HG02870 (cell line): ENCODE results near the gene UTP14A.

ENCODE experiments used
- ATAC-seq: cut with Tn5 transposase; IDR thresholded peaks from one replicate; pipeline ENCODE4 v1.9.1; 2021; ENCODE audit warnings: mild to moderate bottlenecking, moderate library complexity; ENCODE audit not compliant: unreplicated experiment

Gene UTP14A

GRCh38 chrX:129945131-129945530, 39.2 kb downstream of the UTP14A start:
- ATAC-seq: no peak

GRCh38 chrX:129953334-129953648, 47.3 kb downstream of the UTP14A start:
- ATAC-seq: no peak

- no peak for ATAC-seq
Measured at GRCh38 chrX:129953881-129954280, 47.9 kb downstream of the UTP14A start.

GRCh38 chrX:129954804-129955203, 48.8 kb downstream of the UTP14A start:
- no peak for ATAC-seq

GRCh38 chrX:129955682-129956081, 49.7 kb downstream of the UTP14A start:
- no peak for ATAC-seq

GRCh38 chrX:129956145-129956544, 50.2 kb downstream of the UTP14A start:
- ATAC-seq: no peak

- ATAC-seq: no peak
Measured at GRCh38 chrX:129956765-129957164, 50.8 kb downstream of the UTP14A start.

GRCh38 chrX:129957241-129958082, 51.5 kb downstream of the UTP14A start:
- peak; percentile 58 for ATAC-seq

GRCh38 chrX:129958083-129958465, 52.1 kb downstream of the UTP14A start:
- no peak for ATAC-seq

- no peak for ATAC-seq
Measured at GRCh38 chrX:129958814-129959492, 53.0 kb downstream of the UTP14A start.

- no peak for ATAC-seq
Measured at GRCh38 chrX:129959493-129959832, 53.5 kb downstream of the UTP14A start.

- ATAC-seq: peak; percentile 88
Measured at GRCh38 chrX:129961180-129962083, 55.5 kb downstream of the UTP14A start.

GRCh38 chrX:129963729-129964128, 57.8 kb downstream of the UTP14A start:
- ATAC-seq: no peak

GRCh38 chrX:129965166-129965565, 59.2 kb downstream of the UTP14A start:
- no peak for ATAC-seq

- no peak for ATAC-seq
Measured at GRCh38 chrX:129968968-129969367, 63.0 kb downstream of the UTP14A start.

GRCh38 chrX:129976441-129976840, 70.5 kb downstream of the UTP14A start:
- no peak for ATAC-seq
